GM12865 (cell line): ENCODE results near the gene XPNPEP1.

ENCODE experiments used
- DNase-seq: peaks from one replicate; pipeline ENCODE4 v3.0.0; 2010; ENCODE audit warnings: low read depth
- H3K4me3 ChIP-seq: 2 replicates; pipeline ENCODE4 v1.5.1; 2011; ENCODE audit warnings: mild to moderate bottlenecking, low read depth, low read length, control low read depth
- CTCF ChIP-seq: IDR thresholded peaks from 2 replicates; pipeline ENCODE4 v1.5.1; 2011; ENCODE audit warnings: low read length, control low read depth, low read depth, inconsistent platforms; ENCODE audit not compliant: insufficient read depth; ENCODE audit errors: missing control alignments

Gene XPNPEP1

GRCh38 chr10:109913306-109913892, 9.9 kb downstream of the XPNPEP1 start:
- H3K4me3 ChIP-seq, result no peak overlapping the region
- no peak for DNase-seq
- no peak for TF ChIP-seq CTCF

- TF ChIP-seq CTCF, result no peak
- peak; percentile 50 for DNase-seq
- no peak overlapping the region for H3K4me3 ChIP-seq
Measured at GRCh38 chr10:109912335-109913281, 10.7 kb downstream of the XPNPEP1 start.

- no peak for DNase-seq
- no peak for TF ChIP-seq CTCF
- no peak overlapping the region for H3K4me3 ChIP-seq
Measured at GRCh38 chr10:109911903-109912302, 11.4 kb downstream of the XPNPEP1 start.

GRCh38 chr10:109906316-109906715, 17.0 kb downstream of the XPNPEP1 start:
- DNase-seq, result no peak
- H3K4me3 ChIP-seq, result no peak overlapping the region
- no peak for TF ChIP-seq CTCF

GRCh38 chr10:109904397-109904796, 18.9 kb downstream of the XPNPEP1 start:
- no peak for DNase-seq
- no peak overlapping the region for H3K4me3 ChIP-seq
- no peak for TF ChIP-seq CTCF

- TF ChIP-seq CTCF, result no peak
- no peak for DNase-seq
- no peak overlapping the region for H3K4me3 ChIP-seq
Measured at GRCh38 chr10:109902992-109903947, 20.0 kb downstream of the XPNPEP1 start.
